GM19452 (cell line): ENCODE results near the gene OR51M1.
A peak's percentile ranks its signal among the peaks of the same experiment; 100 is the strongest.
"Not testable (repeated sequence)": the region's sequence is repeated elsewhere in the genome, so short reads cannot be mapped to it uniquely, and the experiment has no call there.

Experiments
- ATAC-seq: cut with Tn5 transposase; IDR thresholded peaks from one replicate; pipeline ENCODE4 v1.9.1; 2021; ENCODE audit not compliant: unreplicated experiment

OR51M1 gene

GRCh38 chr11:5383576-5383975 lies at the start of gene OR51M1:
OR51M1 (plus strand) TSS chr11:5383812; CDS start chr11:5389399, 5,587 bp downstream.
- no peak for ATAC-seq

GRCh38 chr11:5335170-5335569 lies 48.4 kb upstream of the OR51M1 start:
- no peak for ATAC-seq

GRCh38 chr11:5336331-5336730 lies 47.3 kb upstream of the OR51M1 start:
- ATAC-seq, result no peak

GRCh38 chr11:5337253-5337652 lies 46.4 kb upstream of the OR51M1 start:
- not testable (repeated sequence) for ATAC-seq

DNA sequence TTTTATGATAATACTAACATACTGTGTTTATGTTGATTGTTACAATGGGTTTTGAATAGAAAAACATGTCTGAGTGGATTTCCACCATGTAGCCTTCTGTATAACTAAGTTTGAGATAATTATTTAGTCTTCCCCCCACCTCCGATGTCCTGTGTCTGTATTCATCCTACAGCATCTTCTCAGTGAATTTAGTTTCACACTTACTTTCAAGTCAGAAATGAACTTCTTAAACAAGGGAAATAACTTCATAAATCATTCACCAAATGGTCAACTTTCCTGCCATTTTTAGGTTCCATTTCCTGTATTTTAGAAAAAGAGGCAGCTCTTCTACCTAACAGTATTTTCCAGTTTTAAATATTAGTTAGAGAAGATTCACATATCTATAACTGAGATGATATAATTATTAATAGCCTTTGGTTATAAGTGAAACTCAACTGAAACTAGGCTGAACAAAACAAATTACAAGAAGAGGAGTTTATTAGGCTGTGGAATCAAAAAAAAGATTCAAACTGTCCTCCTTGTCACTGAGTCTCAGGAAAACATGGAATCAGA lies 43.8 kb upstream of the OR51M1 start:
- ATAC-seq, result peak; percentile 88

DNA sequence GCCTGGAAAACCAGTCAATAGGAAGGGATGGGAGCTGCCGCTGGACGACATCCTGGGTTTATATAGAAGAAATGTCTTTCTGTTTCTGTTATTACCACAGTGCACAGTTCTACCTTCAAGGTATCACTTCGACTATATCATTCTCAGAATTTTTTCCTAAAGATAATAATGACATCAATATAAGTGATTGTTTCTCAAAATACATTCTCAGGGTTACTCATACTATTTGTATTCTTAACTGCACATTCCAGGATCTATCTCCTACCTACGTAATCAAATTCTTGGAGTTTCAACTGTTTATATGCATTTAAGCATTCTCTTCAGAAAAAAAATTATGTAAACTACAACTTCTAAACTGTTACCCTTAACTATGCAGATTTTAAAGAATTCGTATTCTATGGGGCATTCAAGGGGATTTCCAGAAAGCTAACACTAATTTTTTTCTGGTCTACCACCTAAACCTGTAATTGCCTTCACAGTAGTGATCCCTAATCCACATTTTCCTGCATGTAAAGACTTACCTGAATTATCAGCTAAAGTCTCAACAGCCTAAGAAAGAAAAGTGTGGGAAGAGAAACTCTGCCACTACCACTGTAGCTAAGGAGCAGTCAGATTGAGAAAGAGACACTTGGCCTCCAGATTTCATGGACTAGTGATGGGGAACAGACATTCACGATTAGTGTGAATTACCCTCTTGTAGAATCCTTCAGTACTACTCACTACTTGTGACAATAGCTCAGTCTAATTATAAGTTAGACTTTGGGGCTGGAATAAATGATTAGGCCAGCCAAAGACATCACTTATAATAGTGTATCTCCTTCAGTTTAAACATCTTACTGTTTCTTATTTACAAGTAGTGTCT lies 39.9 kb upstream of the OR51M1 start, which contains the start of gene OR51B5:
OR51B5 (minus strand) TSS at position 51 of the 862 bp plus-strand sequence; CDS start at position 51, 0 bp downstream.
- ATAC-seq, result no peak

DNA sequence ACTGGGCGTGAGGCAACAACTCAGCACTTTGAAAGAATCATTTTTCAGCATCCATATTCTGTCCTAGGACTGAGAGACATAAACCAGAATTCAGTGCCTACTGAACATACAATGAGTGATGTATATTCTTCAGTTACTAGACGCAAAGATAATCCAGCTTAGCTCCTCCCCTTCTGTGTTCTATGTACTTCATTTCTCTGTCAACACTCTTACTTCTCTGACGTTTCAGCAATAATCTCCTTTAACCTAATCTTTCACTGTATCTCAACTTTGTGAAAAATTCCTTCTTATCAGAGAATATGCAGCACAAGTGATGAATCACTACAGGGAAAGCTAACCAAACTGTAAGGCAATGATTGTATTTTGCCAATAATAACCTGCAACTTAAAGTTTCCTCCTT lies 37.8 kb upstream of the OR51M1 start:
- no peak for ATAC-seq

GRCh38 chr11:5348551-5349194 lies 34.9 kb upstream of the OR51M1 start:
- ATAC-seq, result no peak

- no peak for ATAC-seq
These were observed 34.1 kb upstream of the OR51M1 start for GRCh38 chr11:5349550-5349949.

- ATAC-seq, result no peak
These were observed 32.4 kb upstream of the OR51M1 start, which contains the start of gene OR51B6 for GRCh38 chr11:5351208-5351607. OR51B6 (plus strand) TSS chr11:5351508; CDS start chr11:5351508, 0 bp downstream.

DNA sequence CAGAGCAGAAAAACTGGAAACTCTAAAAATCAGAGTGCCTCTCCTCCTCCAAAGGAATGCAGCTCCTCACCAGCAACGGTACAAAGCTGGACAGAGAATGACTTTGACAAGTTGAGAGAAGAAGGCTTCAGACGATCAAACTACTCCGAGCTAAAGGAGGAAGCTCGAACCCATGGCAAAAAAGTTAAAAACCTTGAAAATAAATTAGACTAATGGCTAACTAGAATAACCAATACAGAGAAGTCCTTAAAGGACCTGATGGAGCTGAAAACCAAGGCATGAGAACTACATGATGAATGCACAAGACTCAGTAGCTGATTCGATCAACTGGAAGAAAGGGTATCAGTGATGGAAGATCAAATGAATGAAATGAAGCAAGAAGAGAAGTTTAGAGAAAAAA lies 27.6 kb upstream of the OR51M1 start:
- not testable (repeated sequence) for ATAC-seq

DNA sequence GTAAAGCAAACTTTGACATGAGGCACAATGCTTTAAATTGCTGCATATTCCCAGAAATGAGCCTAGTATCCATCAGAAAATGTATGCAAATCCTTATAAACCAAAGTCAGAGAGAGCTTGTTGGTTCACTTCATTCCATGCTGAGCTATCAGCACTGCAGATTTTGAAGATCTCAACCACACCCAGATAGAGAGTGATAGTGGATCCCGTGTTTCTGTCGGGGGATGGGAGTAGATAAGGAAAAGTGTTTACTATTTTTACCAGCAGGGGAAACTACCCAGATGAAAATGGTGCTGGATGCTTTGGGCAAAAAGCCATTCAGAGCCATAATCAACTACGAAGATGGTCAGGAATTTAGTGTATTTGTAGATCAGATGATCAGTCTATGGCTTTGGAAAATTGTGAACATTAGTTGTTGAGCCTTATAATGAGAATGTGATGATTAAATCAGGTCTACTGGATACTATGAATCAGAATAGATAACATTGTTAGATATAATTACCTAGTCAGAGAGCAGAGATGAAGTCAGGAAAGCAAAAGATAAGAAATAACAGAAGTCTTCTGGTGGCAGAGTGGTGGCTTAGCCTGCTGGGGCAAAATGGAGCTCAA lies 21.5 kb upstream of the OR51M1 start:
- ATAC-seq, result no peak

DNA sequence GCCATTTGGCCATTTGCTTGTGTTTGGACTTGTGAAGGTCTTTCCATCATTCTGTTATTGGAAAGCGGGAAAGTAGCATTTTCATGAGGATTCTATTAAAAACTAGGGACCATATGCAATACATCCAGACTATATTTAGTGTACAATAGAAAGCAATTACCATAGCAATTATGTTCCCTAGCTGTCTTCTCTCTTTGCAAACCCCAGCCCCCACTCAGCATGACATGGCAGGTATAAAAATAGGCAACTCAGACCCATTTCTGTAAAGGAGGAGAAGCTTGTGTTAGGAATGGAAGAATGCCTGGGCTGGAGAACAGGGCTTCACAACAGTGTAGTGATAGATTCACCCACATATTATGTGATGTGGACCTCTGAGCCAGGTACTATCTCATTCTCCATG lies 19.9 kb upstream of the OR51M1 start:
- ATAC-seq, result no peak

DNA sequence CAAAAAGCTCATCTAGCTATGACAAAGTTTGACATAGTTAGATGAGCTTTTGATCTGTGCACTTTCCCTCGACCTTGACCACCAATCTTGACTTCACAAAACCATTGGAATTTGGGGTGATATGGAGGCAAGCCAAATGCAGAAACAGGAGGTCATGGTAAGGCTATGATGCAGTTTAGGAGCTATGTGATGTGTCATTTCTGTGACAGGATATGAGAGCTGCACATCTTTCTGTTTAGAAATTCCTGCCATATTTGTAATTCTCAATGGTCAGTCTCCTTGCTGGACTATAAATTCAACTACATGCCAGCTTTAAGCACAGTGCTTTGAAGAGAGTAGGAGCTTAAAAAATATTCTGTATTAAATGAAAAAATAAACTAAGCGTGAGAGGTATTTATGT lies 19.4 kb upstream of the OR51M1 start:
- no peak for ATAC-seq

- ATAC-seq, result not testable (repeated sequence)
These were observed 17.2 kb upstream of the OR51M1 start for GRCh38 chr11:5366365-5366764.

DNA sequence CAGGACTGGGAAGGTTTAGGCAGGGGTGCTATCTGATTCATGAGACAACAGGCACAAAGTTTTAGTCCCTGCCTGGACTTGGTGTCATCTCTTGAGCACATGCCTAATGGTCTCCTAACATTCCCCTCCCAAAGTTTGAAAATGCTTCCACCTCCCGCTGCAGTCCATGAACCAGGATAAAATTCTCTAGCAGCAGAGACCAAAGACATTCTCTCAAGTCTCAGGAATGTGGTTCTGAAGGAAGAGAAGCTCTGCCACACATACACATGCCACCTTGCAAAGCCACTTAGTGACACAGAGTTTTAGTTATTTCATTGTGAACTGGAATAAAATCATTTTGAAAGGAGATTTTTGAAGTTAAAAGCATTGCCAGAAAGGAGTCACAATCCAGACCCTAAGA lies 16.8 kb upstream of the OR51M1 start:
- ATAC-seq, result no peak

- no peak for ATAC-seq
These were observed 16.1 kb upstream of the OR51M1 start for GRCh38 chr11:5367448-5368074.

- no peak for ATAC-seq
These were observed 15.0 kb upstream of the OR51M1 start for GRCh38 chr11:5368502-5369043.

GRCh38 chr11:5369789-5370188 lies 13.8 kb upstream of the OR51M1 start:
- ATAC-seq, result no peak

- ATAC-seq, result peak; percentile 89
These were observed 2.8 kb upstream of the OR51M1 start for GRCh38 chr11:5380740-5381342.
